ENCODE measurements around the gene ODAD3. TPM values are rescaled to one million over a fixed set of nuclear protein-coding genes. Genes with fewer than 3 reads are reported as not detected.

ODAD3 gene
- total and polyA plus RNA-seq, 2 of the 13 experiments (the other 11 are each of a cell fraction or from before 2014, with no cell fraction given) = 0.04 to 0.08 TPM

DNA sequence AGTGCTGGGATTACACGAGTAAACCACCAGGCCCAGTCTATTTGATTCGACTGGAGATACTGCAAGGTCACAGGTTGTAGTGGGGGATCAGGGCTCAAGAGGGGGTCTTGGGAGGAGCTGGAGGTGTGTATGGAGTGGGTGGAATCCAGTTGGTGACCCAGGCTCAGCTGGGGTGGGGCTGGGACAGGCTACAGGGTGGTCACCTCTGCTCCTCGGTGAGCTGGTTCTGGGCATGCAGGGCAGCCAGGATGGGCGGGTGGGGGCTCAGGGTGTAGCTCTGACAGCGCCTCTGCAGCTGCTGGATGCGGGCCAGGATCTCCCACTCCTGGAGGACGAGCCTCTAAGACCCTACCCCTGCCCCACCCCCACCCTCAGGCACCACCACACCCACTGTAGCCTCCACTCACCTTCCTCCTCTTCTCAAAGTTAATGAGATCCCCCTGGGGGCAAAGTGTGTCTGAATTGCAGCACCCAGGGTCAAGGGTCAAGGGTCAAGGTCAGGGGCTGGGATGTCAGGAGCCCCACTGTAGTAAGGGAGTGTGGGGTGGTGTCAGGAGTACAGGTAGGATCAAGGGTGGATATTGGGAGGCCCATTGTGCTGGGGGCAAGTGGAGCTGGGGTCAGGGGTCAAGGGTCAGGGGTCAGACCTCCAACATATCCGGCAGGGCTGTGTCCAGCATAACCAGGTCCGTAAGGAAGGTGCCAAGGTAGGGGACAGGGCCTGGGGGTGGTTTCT, 32.9 kb downstream of the ODAD3 start:
- 100% methylated on average over 3 of the region's 9 CpGs for WGBS (ENCODE audit: low lambda C conversion rate)
- TF ChIP-seq HNF4G (IDR thresholded peaks at IDR 0.05; ENCODE audit: borderline replicate concordance, low read depth, low read length) (peak; percentile 38; the same call in 1 of the 2 replicates), HNF4G (CRISPR knock-in tag; IDR thresholded peaks at IDR 0.05; ENCODE audit: borderline replicate concordance, low read depth) (no peak), NR2F2 (IDR thresholded peaks at IDR 0.05; ENCODE audit: borderline replicate concordance, low read depth) (peak; percentile 60; the same call in 1 of the 2 replicates), NR2F6 (IDR thresholded peaks at IDR 0.05) (peak; percentile 79), NR2F6 (CRISPR knock-in tag; IDR thresholded peaks at IDR 0.05) (no peak), NR2C2 (CRISPR knock-in tag; IDR thresholded peaks at IDR 0.05; ENCODE audit: borderline replicate concordance) (peak; percentile 77), NR2F1 (CRISPR knock-in tag; IDR thresholded peaks at IDR 0.05) (peak in 1 of 2 experiments; percentile 74; a peak in 2 of 4 replicates), RFXAP (CRISPR knock-in tag; IDR thresholded peaks at IDR 0.05; ENCODE audit: borderline replicate concordance) (no peak), KDM6A (CRISPR knock-in tag; IDR thresholded peaks at IDR 0.05; ENCODE audit: low read depth) (no peak)
- TF ChIP-seq, protein P1, sequence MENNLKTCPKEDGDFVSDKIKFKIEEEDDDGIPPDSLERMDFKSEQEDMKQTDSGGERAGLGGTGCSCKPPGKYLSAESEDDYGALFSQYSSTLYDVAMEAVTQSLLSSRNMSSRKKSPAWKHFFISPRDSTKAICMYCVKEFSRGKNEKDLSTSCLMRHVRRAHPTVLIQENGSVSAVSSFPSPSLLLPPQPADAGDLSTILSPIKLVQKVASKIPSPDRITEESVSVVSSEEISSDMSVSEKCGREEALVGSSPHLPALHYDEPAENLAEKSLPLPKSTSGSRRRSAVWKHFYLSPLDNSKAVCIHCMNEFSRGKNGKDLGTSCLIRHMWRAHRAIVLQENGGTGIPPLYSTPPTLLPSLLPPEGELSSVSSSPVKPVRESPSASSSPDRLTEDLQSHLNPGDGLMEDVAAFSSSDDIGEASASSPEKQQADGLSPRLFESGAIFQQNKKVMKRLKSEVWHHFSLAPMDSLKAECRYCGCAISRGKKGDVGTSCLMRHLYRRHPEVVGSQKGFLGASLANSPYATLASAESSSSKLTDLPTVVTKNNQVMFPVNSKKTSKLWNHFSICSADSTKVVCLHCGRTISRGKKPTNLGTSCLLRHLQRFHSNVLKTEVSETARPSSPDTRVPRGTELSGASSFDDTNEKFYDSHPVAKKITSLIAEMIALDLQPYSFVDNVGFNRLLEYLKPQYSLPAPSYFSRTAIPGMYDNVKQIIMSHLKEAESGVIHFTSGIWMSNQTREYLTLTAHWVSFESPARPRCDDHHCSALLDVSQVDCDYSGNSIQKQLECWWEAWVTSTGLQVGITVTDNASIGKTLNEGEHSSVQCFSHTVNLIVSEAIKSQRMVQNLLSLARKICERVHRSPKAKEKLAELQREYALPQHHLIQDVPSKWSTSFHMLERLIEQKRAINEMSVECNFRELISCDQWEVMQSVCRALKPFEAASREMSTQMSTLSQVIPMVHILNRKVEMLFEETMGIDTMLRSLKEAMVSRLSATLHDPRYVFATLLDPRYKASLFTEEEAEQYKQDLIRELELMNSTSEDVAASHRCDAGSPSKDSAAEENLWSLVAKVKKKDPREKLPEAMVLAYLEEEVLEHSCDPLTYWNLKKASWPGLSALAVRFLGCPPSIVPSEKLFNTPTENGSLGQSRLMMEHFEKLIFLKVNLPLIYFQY (CRISPR knock-in tag; IDR thresholded peaks at IDR 0.05; ENCODE audit: borderline replicate concordance) = no peak
- no peaks in the 10 kb centered on the region for H4K20me1 ChIP-seq (ENCODE audit: insufficient read depth, low read length)
- BruUV-seq (replicated peaks) = no TSS peak
- no peak overlapping the region for H3K4me2 ChIP-seq (ENCODE audit: low read depth, low read length)
- in situ Hi-C loops (cut with HindIII; ENCODE audit: extremely low pct_ligation_motif_present, low pct_unique_long_range_greater_than_20kb) (no loop called here), intact Hi-C loops (cut with micrococcal nuclease; ENCODE audit: unreplicated experiment) (no loop called here)
- H3K27me3 ChIP-seq (ENCODE audit: control insufficient read depth in 1 of 2, insufficient read depth in 2 of 2, low read length in 2 of 2) = no peaks in the 10 kb centered on the region
- DNase-seq (ENCODE audit: low spot score) = no peak
- H3K4me3 ChIP-seq (replicated peaks in 1 of 3; ENCODE audit: insufficient read depth in 1 of 3, low read depth in 2 of 3, low read length in 3 of 3) = no peak overlapping the region
- H3K9ac ChIP-seq (ENCODE audit: insufficient read depth, low read depth, low read length) = no peak overlapping the region
- no peaks in the 10 kb centered on the region for H3K79me2 ChIP-seq (ENCODE audit: insufficient read depth, low read length)
- H3K27ac ChIP-seq (ENCODE audit: extremely low read length, insufficient read depth, low read length) = no peak overlapping the region
- ChIA-PET CTCF (ENCODE audit: low intra/inter-chr PET ratio, low total read pairs) (no interaction called here), POLR2A (interaction anchor here (1.3 kb wide), 1 partner anchor 17 kb away, joined by 3 read pairs; the partner anchor contains the start of gene RGL3)
- H3K4me1 ChIP-seq (ENCODE audit: insufficient read depth, low read length) = no peaks in the 10 kb centered on the region
- no peaks in the 10 kb centered on the region for H3K36me3 ChIP-seq (replicated peaks in 1 of 2; ENCODE audit: control insufficient read depth in 1 of 2, insufficient read depth in 2 of 2, low read length in 2 of 2)
- H3K9me3 ChIP-seq (ENCODE audit: low read length) = no peaks in the 10 kb centered on the region
- FAIRE-seq = no peak
- no peak overlapping the region for H2AFZ ChIP-seq (ENCODE audit: low read length)
- ATAC-seq = no peak
